Measurements from ENCODE around the gene GALNT3. TPM values are rescaled to one million over a fixed set of nuclear protein-coding genes. Genes with fewer than 3 reads are reported as not detected.

The GALNT3 gene
- total and polyA plus RNA-seq, 2 of the 13 experiments (the other 11 are each of a cell fraction or from before 2014, with no cell fraction given): 0.29 to 0.30 TPM

DNA sequence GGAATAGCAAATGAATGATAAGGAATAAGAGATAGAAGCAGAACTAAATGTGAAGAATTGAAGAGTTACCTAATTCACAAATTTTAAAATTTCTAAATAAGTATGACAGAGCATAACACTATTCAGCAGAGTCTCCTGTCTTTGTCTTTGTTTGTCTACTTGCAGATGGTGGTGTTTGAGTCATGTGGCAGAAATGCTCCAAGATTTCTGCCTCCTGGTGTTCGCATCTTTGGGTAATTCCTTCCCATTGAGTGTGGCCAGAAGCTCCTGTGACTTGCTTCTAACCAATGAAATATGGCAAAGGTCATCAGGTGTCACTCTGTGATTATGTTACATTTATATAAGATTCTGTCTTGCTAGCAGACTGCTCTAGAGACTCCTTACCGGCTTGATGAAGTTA lies 45.6 kb upstream of the GALNT3 start:
- TF ChIP-seq RAD51 (IDR thresholded peaks at IDR 0.05; ENCODE audit: borderline replicate concordance): no peak
- TF ChIP-seq FOSL2 (CRISPR knock-in tag; IDR thresholded peaks at IDR 0.05): no peak
- no peak for TF ChIP-seq PAWR (CRISPR knock-in tag; IDR thresholded peaks at IDR 0.05; ENCODE audit: borderline replicate concordance)
- TF ChIP-seq, protein P1, sequence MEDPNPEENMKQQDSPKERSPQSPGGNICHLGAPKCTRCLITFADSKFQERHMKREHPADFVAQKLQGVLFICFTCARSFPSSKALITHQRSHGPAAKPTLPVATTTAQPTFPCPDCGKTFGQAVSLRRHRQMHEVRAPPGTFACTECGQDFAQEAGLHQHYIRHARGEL (CRISPR knock-in tag; IDR thresholded peaks at IDR 0.05): no peak
- TF ChIP-seq ZNF883 (CRISPR knock-in tag; IDR thresholded peaks at IDR 0.05; ENCODE audit: not compliant biosample characterization): no peak
- TF ChIP-seq ZNF546 (CRISPR knock-in tag; conservative IDR thresholded peaks at IDR 0.05): no peak
- no peak for TF ChIP-seq SOX5 (CRISPR knock-in tag; IDR thresholded peaks at IDR 0.05; ENCODE audit: borderline replicate concordance)
- TF ChIP-seq ZNF616 (CRISPR knock-in tag; IDR thresholded peaks at IDR 0.05; ENCODE audit: low read depth): no peak
- ATAC-seq: no peak
- POLR2A ChIA-PET: no interaction called here

DNA sequence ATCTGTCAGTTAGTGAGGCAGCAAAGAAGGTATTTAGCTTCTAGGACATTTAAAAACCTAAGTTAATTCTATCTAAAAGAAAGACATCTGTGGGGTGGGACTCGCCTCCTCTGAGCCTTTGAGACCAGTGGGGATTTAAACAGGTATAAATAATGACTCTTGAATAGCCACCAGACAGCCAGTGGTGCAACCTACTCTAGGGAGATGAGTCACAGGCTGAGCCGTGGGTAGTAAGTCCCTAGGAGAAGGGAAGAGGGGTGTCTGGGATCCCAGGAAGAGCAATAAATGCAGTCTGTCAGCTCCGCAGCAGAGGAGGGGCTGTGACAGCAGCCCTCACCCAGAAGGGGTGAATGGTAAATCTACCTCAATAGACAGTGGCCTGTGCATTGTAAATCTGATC lies 43.1 kb upstream of the GALNT3 start:
- ChIA-PET POLR2A (no interaction called here), CTCF (ENCODE audit: low intra/inter-chr PET ratio, low total read pairs) (no interaction called here)
- Histone ChIP-seq H3K4me2 (ENCODE audit: low read depth, low read length) (no peak overlapping the region), H4K20me1 (ENCODE audit: insufficient read depth, low read length) (no peaks in the 10 kb centered on the region), H3K9ac (ENCODE audit: insufficient read depth, low read depth, low read length) (no peak overlapping the region), H2AFZ (ENCODE audit: low read length) (no peak overlapping the region), H3K4me1 (ENCODE audit: insufficient read depth, low read length) (no peaks in the 10 kb centered on the region), H3K27me3 (ENCODE audit: control insufficient read depth in 1 of 2, insufficient read depth in 2 of 2, low read length in 2 of 2) (no peaks in the 10 kb centered on the region), H3K79me2 (ENCODE audit: insufficient read depth, low read length) (no peaks in the 10 kb centered on the region), H3K4me3 (replicated peaks in 1 of 3; ENCODE audit: insufficient read depth in 1 of 3, low read depth in 2 of 3, low read length in 3 of 3) (no peak overlapping the region), H3K9me3 (ENCODE audit: low read length) (no peaks in the 10 kb centered on the region), H3K36me3 (replicated peaks in 1 of 2; ENCODE audit: control insufficient read depth in 1 of 2, insufficient read depth in 2 of 2, low read length in 2 of 2) (no peaks in the 10 kb centered on the region), H3K27ac (ENCODE audit: extremely low read length, insufficient read depth, low read length) (no peak overlapping the region)
- BruUV-seq (replicated peaks): no TSS peak
- no peak for TF ChIP-seq SP2 (CRISPR knock-in tag; IDR thresholded peaks at IDR 0.05)
- no peak for FAIRE-seq
- in situ Hi-C loops (cut with HindIII; ENCODE audit: extremely low pct_ligation_motif_present, low pct_unique_long_range_greater_than_20kb) (no loop called here), intact Hi-C loops (cut with micrococcal nuclease; ENCODE audit: unreplicated experiment) (no loop called here)
- no peak for DNase-seq (ENCODE audit: low spot score)
- no peak for ATAC-seq
- WGBS (ENCODE audit: low lambda C conversion rate): 23% methylated on average over 3 of the region's 3 CpGs

More for the DNA sequence above, 45.6 kb upstream of the GALNT3 start:
- no TSS peak for BruUV-seq (replicated peaks)
- no peaks in the 10 kb centered on the region for H3K79me2 ChIP-seq (ENCODE audit: insufficient read depth, low read length)
- in situ Hi-C loops (cut with HindIII; ENCODE audit: extremely low pct_ligation_motif_present, low pct_unique_long_range_greater_than_20kb): no loop called here
- H3K36me3 ChIP-seq (replicated peaks in 1 of 2; ENCODE audit: control insufficient read depth in 1 of 2, insufficient read depth in 2 of 2, low read length in 2 of 2): no peaks in the 10 kb centered on the region
- H4K20me1 ChIP-seq (ENCODE audit: insufficient read depth, low read length): no peaks in the 10 kb centered on the region
- no peak overlapping the region for H3K9ac ChIP-seq (ENCODE audit: insufficient read depth, low read depth, low read length)
- intact Hi-C loops (cut with micrococcal nuclease; ENCODE audit: unreplicated experiment): no loop called here
- H3K4me1 ChIP-seq (ENCODE audit: insufficient read depth, low read length): no peaks in the 10 kb centered on the region
- H3K4me2 ChIP-seq (ENCODE audit: low read depth, low read length): no peak overlapping the region
- H3K27me3 ChIP-seq (ENCODE audit: control insufficient read depth in 1 of 2, insufficient read depth in 2 of 2, low read length in 2 of 2): no peaks in the 10 kb centered on the region
- H2AFZ ChIP-seq (ENCODE audit: low read length): no peak overlapping the region
- DNase-seq (ENCODE audit: low spot score): no peak
- CTCF ChIA-PET (ENCODE audit: low intra/inter-chr PET ratio, low total read pairs): no interaction called here
- H3K27ac ChIP-seq (ENCODE audit: extremely low read length, insufficient read depth, low read length): no peak overlapping the region
- no peak overlapping the region for H3K4me3 ChIP-seq (replicated peaks in 1 of 3; ENCODE audit: insufficient read depth in 1 of 3, low read depth in 2 of 3, low read length in 3 of 3)
- H3K9me3 ChIP-seq (ENCODE audit: low read length): no peaks in the 10 kb centered on the region
- FAIRE-seq: no peak
- 38% methylated on average over 2 of the region's 2 CpGs for WGBS (ENCODE audit: low lambda C conversion rate)

Measured in HepG2 (cell line).